Prostate gland (tissue), 2 donors: ENCODE data around the gene KCND3.

Experiments used
- CTCF ChIP-seq, 4 experiments: fragments of 200-600 bp in 2 of 4; fragments of 450-650 bp in 2 of 4; sonication (generic) in 2 of 4; IDR thresholded peaks; 1 replicate in 3 of 4; 2 replicates in 1 of 4; pipeline ENCODE4 v1.5.1; 2016 to 2019; ENCODE audit warnings: antibody characterized with exemption in 4 of 4, mild to moderate bottlenecking in 2 of 4, moderate library complexity in 2 of 4
- POLR2A ChIP-seq: fragments of 450-650 bp; IDR thresholded peaks from one replicate; pipeline ENCODE4 v1.6.1; 2016; ENCODE audit warnings: antibody characterized with exemption, mild to moderate bottlenecking
- POLR2AphosphoS5 ChIP-seq: sonication (generic); formaldehyde crosslinking; IDR thresholded peaks from one replicate; pipeline ENCODE4 v1.6.1; 2017; ENCODE audit warnings: antibody characterized with exemption

GRCh38 chr1:111749628-111750027 lies 239.8 kb downstream of the KCND3 start:
- TF ChIP-seq POLR2AphosphoS5 (no peak), CTCF (IDR thresholded peaks at IDR 0.05) (no peak), POLR2A (no peak)
